ENCODE measurements around the gene ATP8B1.
"Not testable (repeated sequence)": the region's sequence is repeated elsewhere in the genome, so short reads cannot be mapped to it uniquely, and the experiment has no call there.

ATP8B1 gene

GRCh38 chr18:57743008-57743407 is 60.1 kb downstream of the ATP8B1 start:
- TF ChIP-seq, protein P1, sequence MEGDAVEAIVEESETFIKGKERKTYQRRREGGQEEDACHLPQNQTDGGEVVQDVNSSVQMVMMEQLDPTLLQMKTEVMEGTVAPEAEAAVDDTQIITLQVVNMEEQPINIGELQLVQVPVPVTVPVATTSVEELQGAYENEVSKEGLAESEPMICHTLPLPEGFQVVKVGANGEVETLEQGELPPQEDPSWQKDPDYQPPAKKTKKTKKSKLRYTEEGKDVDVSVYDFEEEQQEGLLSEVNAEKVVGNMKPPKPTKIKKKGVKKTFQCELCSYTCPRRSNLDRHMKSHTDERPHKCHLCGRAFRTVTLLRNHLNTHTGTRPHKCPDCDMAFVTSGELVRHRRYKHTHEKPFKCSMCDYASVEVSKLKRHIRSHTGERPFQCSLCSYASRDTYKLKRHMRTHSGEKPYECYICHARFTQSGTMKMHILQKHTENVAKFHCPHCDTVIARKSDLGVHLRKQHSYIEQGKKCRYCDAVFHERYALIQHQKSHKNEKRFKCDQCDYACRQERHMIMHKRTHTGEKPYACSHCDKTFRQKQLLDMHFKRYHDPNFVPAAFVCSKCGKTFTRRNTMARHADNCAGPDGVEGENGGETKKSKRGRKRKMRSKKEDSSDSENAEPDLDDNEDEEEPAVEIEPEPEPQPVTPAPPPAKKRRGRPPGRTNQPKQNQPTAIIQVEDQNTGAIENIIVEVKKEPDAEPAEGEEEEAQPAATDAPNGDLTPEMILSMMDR (conservative IDR thresholded peaks at IDR 0.05; ENCODE audit: low read depth, low read length) = no peak
- H3K4me3 ChIP-seq (ENCODE audit: low read depth, low read length) = no peak overlapping the region
- peak; percentile 46 for DNase-seq (ENCODE audit: low read depth)

DNA sequence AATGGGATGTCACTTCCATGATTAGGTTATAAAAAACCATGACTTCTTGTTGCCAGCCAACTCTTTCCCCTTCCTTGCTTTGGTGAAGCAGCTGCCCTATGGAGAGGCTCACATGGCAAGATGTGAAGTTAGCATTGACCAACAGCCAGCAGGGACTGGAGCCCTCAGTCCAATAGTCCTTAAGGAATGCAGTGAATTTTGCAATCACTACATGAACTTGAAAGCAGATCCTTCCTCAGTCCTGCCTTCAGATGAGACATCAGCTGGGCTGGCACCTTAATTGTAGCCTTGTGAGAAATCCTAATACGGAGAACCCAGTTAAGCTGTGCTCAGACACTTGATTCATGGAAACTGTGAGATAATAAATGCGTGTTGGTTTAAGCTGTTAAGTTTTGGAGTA is 61.8 kb downstream of the ATP8B1 start:
- TF ChIP-seq, protein P1 (conservative IDR thresholded peaks at IDR 0.05; ENCODE audit: low read depth, low read length) = no peak

GRCh38 chr18:57738078-57738477 is 65.0 kb downstream of the ATP8B1 start:
- TF ChIP-seq, protein P1 (conservative IDR thresholded peaks at IDR 0.05; ENCODE audit: low read depth, low read length) = no peak
- DNase-seq (ENCODE audit: low read depth) = no peak
- no peak overlapping the region for H3K4me3 ChIP-seq (ENCODE audit: low read depth, low read length)

More for the DNA sequence above, 61.8 kb downstream of the ATP8B1 start:
- no peak for DNase-seq (ENCODE audit: low read depth)
- no peak overlapping the region for H3K4me3 ChIP-seq (ENCODE audit: low read depth, low read length)

- no peak overlapping the region for H3K4me3 ChIP-seq (ENCODE audit: low read depth, low read length)
- DNase-seq (ENCODE audit: low read depth) = peak; percentile 99
- TF ChIP-seq, protein P1 (conservative IDR thresholded peaks at IDR 0.05; ENCODE audit: low read depth, low read length) = no peak
Measured at GRCh38 chr18:57737400-57738060, 65.6 kb downstream of the ATP8B1 start.

- H3K4me3 ChIP-seq (ENCODE audit: low read depth, low read length); DNase-seq (ENCODE audit: low read depth): not testable (repeated sequence)
Measured at GRCh38 chr18:57735042-57735441, 68.1 kb downstream of the ATP8B1 start.

DNA sequence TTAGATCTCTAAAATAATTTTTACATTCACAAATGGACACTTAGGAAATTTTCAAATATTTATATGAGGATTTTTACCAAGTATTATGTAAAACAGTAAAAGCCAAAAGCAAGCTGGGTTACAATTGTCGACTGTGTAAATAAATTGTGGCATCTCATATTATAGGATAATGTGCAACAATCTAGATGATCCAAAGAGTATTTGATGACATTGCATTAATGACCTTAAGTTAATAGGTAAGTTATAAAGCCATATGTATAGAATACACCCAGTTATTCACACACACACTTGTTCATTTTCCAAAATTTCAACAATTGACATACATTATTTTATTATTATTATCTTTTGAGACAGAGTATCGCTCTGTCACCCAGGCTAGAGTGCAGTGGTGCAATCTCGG is 69.3 kb downstream of the ATP8B1 start:
- no peak overlapping the region for H3K4me3 ChIP-seq (ENCODE audit: low read depth, low read length)
- TF ChIP-seq, protein P1 (conservative IDR thresholded peaks at IDR 0.05; ENCODE audit: low read depth, low read length) = no peak
- no peak for DNase-seq (ENCODE audit: low read depth)

GRCh38 chr18:57730146-57730545 is 73.0 kb downstream of the ATP8B1 start:
- DNase-seq (ENCODE audit: low read depth) = no peak
- H3K4me3 ChIP-seq (ENCODE audit: low read depth, low read length) = no peak overlapping the region
- TF ChIP-seq, protein P1 (conservative IDR thresholded peaks at IDR 0.05; ENCODE audit: low read depth, low read length) = no peak
